GM21619 (cell line): ENCODE results near the gene TMEM109.

Experiments used
- ATAC-seq: cut with Tn5 transposase; IDR thresholded peaks from one replicate; pipeline ENCODE4 v1.9.1; 2021; ENCODE audit not compliant: unreplicated experiment

Gene TMEM109, protein sequence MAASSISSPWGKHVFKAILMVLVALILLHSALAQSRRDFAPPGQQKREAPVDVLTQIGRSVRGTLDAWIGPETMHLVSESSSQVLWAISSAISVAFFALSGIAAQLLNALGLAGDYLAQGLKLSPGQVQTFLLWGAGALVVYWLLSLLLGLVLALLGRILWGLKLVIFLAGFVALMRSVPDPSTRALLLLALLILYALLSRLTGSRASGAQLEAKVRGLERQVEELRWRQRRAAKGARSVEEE

DNA sequence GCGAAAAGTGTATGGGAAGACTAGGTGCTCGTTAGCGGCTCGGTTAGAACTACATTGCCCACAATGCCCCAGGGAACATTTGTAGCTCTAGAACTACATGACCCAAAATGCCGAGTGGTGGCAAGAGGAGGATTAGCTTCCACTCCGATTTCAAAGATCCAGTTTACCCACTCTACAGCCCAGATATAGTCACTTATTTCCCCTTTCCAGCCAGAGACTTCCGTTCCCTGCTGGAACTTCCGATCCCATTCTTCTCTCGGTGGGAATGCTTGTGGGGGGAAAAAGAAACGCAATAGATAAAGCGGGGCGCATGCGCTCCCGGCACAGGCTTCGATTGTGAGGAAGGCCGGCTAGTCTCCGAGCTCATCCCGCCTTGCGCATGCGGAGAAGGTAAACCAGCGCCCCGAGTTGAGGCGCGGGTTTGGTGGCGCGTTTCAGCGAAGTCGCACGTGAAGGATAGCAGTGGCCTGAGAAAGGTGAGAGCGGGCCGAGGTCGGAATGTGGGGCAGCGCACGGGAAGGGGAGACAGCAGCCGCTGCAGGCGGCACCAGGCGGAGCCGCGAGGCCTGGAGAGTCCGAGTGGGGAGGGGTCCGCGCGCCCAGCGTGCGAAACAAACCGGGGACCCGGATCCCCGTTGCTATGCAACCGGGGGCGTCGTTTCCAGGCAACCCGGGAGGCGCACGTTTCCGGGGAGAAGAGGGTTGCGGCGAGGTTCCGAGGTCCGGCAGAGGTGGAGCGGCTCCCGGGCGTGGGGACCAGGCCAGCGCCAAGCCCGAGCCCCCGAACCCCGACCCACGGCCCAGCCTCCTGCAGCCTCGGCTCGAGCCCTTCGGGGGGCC is at the start of gene TMEM109:
TMEM109 (plus strand) TSS at position 366 of the 840 bp plus-strand sequence. CDS start 5,536 bp downstream, outside the sequence.
- ATAC-seq = peak; percentile 36

DNA sequence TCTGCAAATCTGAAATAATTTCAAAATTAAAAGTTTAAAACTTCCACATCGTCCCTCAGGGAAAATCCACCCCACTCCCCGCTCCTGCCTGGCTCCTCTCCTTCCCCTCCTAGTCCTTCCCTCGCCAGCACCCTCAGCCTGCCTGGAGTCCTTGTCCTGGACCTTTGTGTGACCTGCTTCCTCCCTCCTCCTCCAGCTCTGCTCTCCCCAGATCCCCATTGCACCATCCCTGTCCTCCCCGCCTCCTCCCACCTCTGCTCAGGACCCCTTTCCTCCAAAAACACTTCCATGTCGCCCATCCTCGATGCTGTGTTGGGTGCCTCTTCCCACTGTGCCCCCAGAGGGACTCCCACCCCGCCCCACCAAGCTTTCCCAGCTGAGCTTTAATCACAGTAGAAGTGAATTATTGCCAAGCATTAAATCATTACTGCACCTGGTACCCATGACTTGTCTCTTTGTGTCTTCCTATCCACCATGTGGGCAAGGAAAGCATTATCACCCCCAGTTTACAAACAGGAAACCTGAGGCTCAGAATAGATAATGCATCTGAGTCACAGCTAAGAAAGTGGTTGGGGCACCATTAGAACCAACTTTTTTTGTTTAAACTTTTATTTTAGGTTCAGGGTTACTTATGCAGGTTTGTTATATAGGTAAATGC is 49.0 kb upstream of the TMEM109 start:
- no peak for ATAC-seq

- ATAC-seq = no peak
Observed at GRCh38 chr11:60866911-60867870, 46.8 kb upstream of the TMEM109 start, which contains the start of gene ZP1. ZP1 (plus strand) TSS chr11:60867542; CDS start chr11:60867562, 20 bp downstream.

DNA sequence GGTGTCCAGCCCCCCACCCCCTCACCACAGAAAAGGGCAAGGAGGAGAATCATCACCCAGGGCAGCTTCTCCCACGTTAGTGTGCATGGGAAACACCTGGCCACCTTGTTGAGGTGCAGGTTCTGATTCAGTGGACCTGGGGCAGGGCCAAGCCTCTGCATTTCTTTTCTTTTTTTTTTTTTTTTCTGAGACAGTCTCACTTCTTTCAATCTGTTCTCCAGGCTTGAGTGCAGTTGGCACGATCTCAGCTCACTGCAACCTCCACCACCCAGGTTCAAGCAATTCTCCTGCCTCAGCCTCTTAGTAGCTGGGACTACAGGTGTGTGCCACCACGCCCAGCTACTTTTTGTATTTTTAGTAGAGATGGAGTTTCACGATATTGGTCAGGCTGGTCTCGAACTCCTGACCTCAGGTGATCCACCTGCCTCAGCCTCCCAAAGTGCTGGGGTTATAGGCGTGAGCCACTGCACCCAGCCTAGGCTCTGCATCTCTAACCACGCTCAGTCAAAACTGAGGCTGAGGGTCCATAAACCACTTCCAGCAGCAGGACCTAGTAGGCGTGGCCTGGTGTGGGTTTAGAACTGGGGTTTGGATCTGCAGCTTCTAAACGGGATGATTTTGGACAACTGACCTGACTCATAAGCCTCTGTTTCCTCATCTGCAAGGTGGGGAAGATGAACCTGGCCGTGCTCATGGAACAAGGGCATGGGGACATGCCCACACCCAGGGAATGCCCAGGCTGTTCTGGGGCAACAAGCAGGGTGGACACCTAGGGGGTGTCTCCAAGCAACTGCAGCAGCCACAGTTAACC is 45.9 kb upstream of the TMEM109 start:
- ATAC-seq = no peak

- no peak for ATAC-seq
Observed at GRCh38 chr11:60868682-60869450, 45.1 kb upstream of the TMEM109 start.

GRCh38 chr11:60869451-60869825 is 44.5 kb upstream of the TMEM109 start:
- ATAC-seq = no peak

DNA sequence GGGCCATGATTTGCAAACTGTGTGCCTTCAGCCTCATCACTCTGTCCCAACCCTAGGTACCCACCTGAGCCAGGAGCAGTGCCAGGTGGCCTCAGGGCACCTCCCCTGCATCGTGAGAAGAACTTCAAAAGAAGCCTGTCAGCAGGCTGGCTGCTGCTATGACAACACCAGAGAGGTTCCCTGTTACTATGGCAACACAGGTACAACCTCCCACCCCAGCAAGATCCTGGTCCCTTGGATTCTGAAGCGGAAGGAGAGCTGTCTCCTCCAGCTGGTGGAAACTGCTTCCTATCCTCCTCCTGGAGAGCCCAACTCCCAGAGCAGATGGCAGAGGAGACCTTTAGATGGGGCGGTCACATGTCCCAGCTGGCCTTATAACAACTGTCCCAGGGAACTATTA is 43.7 kb upstream of the TMEM109 start:
- no peak for ATAC-seq

DNA sequence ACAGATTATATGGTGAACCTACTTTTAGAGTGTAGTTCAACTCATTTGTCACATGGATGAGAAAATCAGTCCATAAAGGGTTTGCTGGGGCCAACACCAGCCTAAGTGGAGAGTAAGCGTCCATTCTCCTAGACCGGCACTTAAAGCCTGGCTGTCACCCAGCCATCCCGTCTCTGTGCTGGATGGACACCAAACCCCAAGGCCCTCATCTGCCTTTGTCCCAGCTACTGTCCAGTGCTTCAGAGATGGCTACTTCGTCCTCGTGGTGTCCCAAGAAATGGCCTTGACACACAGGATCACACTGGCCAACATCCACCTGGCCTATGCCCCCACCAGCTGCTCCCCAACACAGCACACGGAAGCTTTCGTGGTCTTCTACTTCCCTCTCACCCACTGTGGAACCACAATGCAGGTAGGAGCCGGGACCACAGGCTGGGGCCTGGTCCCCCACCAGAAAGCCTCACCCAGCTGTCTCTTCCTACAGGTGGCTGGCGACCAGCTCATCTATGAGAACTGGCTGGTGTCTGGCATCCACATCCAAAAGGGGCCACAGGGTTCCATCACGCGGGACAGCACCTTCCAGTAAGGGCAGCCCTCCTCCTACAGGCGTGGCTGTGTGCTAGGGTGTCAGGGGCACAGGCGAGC is 43.1 kb upstream of the TMEM109 start:
- ATAC-seq = no peak

GRCh38 chr11:60871378-60872061 is 42.4 kb upstream of the TMEM109 start:
- no peak for ATAC-seq

- ATAC-seq = no peak
Observed at GRCh38 chr11:60872124-60872960, 41.6 kb upstream of the TMEM109 start.

DNA sequence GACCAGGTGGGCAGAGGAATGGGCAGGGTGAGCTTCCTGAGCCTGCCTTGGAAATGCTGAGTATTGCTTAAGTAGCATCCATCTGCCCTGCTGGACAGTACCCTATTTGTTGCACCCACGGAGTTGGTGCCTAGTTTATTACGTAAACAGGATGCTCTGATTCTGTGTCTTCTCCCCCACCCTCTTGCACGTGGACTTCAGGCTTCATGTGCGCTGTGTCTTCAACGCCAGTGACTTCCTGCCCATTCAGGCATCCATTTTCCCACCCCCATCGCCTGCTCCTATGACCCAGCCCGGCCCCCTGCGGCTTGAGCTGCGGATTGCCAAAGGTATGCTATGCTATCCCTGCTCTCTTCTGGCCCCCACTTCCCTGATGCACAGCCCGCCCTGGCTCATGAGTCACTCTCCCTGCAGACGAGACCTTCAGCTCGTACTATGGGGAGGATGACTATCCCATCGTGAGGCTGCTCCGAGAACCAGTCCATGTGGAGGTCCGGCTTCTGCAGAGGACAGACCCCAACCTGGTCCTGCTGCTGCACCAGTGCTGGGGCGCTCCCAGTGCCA is 40.9 kb upstream of the TMEM109 start:
- ATAC-seq = no peak

DNA sequence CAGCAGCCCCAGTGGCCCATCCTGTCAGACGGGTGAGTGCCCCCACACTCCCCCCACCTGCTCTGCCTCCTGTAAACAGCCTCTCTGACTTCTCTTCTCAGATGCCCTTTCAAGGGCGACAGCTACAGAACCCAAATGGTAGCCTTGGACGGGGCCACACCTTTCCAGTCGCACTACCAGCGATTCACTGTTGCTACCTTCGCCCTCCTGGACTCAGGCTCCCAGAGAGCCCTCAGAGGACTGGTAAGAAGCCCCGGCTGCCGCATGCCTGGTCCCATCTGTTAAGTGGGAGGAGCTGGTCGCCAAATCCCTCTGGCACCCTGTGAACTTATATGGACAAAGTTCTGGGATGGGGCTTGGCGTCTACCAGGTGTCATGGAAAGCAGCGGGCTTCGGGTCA is 40.4 kb upstream of the TMEM109 start:
- ATAC-seq = no peak

GRCh38 chr11:60874421-60875365 is 39.3 kb upstream of the TMEM109 start:
- no peak for ATAC-seq

GRCh38 chr11:60875366-60876167 is 38.4 kb upstream of the TMEM109 start:
- no peak for ATAC-seq

DNA sequence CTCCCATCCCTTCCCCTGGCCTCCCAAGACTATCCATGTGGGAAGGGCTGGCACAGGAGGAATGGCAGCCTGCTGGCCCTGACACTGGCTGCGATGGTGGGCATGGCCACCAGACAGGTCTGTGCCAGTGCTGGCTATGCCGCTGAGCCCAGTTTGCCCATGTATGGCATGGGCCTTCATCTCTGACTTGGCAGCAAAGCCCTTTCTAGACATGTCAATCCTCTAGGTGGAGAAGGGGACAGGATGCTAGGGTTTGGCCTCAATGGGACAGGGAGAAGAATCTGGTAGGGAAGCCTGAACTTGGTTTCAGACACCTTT is 37.8 kb upstream of the TMEM109 start:
- no peak for ATAC-seq
